Mammary epithelial cell (primary cell): ENCODE results near the gene GNAL.

Experiments used
- CTCF ChIP-seq, 2 donors: IDR thresholded peaks in 1 of 2; conservative IDR thresholded peaks in 1 of 2; 2 replicates each; pipeline ENCODE4 v1.5.1; 2011 to 2012; ENCODE audit warnings: inconsistent platforms in 2 of 2, low read length in 2 of 2, mild to moderate bottlenecking in 2 of 2, control low read depth in 1 of 2, low read depth in 1 of 2; ENCODE audit not compliant: insufficient read depth in 1 of 2; ENCODE audit errors: extremely low read depth in 1 of 2
- EZH2 ChIP-seq: IDR thresholded peaks from 2 replicates; pipeline ENCODE4 v1.6.1; 2012; ENCODE audit warnings: low read length, inconsistent platforms, borderline replicate concordance

DNA sequence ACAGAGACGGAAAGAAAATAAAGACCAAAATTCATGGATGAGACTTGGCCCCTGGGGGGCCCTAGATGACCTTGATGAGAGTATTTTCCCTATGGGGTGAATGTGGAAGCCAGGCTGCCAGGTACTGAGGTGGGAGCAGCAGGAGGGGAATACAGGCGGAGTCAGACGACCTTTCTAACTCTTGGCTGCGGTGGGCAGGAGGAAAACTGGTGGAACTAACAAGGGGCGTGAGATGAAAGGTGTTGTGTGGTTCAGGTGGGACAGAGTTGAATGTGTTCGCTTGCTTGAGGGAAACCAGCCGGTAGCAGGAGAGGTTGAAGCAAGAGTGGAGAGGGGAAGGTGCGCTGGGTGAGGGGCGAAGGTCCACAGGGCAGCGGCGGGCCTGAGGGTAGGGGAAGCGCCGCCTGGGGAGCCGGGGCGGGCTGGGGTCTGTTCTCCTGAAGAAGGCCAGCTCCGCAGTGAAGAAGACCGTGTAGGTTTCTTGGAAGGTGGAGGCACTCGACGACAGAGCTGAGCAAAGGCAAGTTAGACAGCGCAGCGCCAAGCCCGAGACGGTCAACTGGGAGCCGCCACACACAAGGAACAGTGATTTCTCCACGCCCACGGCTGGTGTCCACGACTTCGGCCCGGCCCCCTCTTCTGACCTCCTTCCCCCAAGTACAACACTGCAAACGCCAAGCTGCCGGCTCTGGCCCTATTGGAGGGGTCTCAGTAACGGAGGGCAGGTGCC, 61.7 kb downstream of the GNAL start:
- no peak for TF ChIP-seq EZH2
- TF ChIP-seq CTCF (conservative IDR thresholded peaks at IDR 0.05 in 1 of 2, IDR thresholded peaks at IDR 0.05 in 1 of 2; ENCODE audit: extremely low read depth in 1 of 2, insufficient read depth in 1 of 2, low read depth in 1 of 2, low read length in 2 of 2), result no peak
